ENCODE data around the gene HDAC10. TPM values are rescaled to one million over a fixed set of nuclear protein-coding genes. Genes with fewer than 3 reads are reported as not detected.

HDAC10 gene
- total RNA-seq, 4 donors from 2014 or later = 31.4 to 42.7 (median 32.5) TPM

GRCh38 chr22:50219800-50220602, 31.1 kb downstream of the HDAC10 start:
- Histone ChIP-seq H3K27ac (no peak overlapping the region), H3K4me1 (peaks cover 5 to 6% of the 10 kb centered on the region in 2 donors), H3K9me3 (no peaks in the 10 kb centered on the region), H3K4me3 (replicated peaks in 1 of 3) (no peak overlapping the region), H3K27me3 (no peaks in the 10 kb centered on the region), H3K36me3 (peaks cover 64 to 75% of the 10 kb centered on the region in 2 donors)
- intact Hi-C loops (cut with DNase I) = loop anchor here (10.0 kb wide), 1 partner anchor 295 kb away; no protein-coding TSS in a partner anchor
- no peak for DNase-seq
- TF ChIP-seq CTCF (IDR thresholded peaks at IDR 0.05) (no peak), POLR2A (IDR thresholded peaks at IDR 0.05) (no peak)
- 82 to 86% methylated on average over 11 to 14 of the region's 25 CpGs for WGBS, 2 donors

- TF ChIP-seq POLR2A (IDR thresholded peaks at IDR 0.05) (no peak), CTCF (IDR thresholded peaks at IDR 0.05) (no peak)
- Histone ChIP-seq H3K9me3 (no peaks in the 10 kb centered on the region), H3K36me3 (peaks cover 58 to 70% of the 10 kb centered on the region in 2 donors), H3K4me1 (peaks cover 5 to 6% of the 10 kb centered on the region in 2 donors), H3K27me3 (no peaks in the 10 kb centered on the region), H3K27ac (no peak overlapping the region), H3K4me3 (replicated peaks in 1 of 3) (no peak overlapping the region)
- intact Hi-C loops (cut with DNase I) = loop anchor here (10.0 kb wide), 1 partner anchor 294 kb away; no protein-coding TSS in a partner anchor
- 77 to 90% methylated on average over 15 to 19 of the region's 42 CpGs for WGBS, 2 donors
- DNase-seq = peak; percentile 95
These were observed 31.9 kb downstream of the HDAC10 start for GRCh38 chr22:50218996-50219727.

GRCh38 chr22:50218153-50218995, 32.7 kb downstream of the HDAC10 start:
- TF ChIP-seq POLR2A (IDR thresholded peaks at IDR 0.05) (no peak), CTCF (IDR thresholded peaks at IDR 0.05) (no peak)

GRCh38 chr22:50217543-50218152, 33.4 kb downstream of the HDAC10 start:
- intact Hi-C loops (cut with DNase I) = loop anchor here (10.0 kb wide), 1 partner anchor 293 kb away; no protein-coding TSS in a partner anchor
- Histone ChIP-seq H3K4me3 (replicated peaks in 1 of 3) (no peak overlapping the region), H3K36me3 (peaks cover 53 to 58% of the 10 kb centered on the region in 2 donors), H3K9me3 (no peaks in the 10 kb centered on the region), H3K4me1 (peaks cover 5 to 6% of the 10 kb centered on the region in 2 donors), H3K27ac (no peak overlapping the region), H3K27me3 (no peaks in the 10 kb centered on the region)
- TF ChIP-seq POLR2A (IDR thresholded peaks at IDR 0.05) (no peak), CTCF (IDR thresholded peaks at IDR 0.05) (no peak)
- WGBS, 2 donors = 80 to 90% methylated on average over 2 to 12 of the region's 21 CpGs
- no peak for DNase-seq

More at GRCh38 chr22:50218153-50218995, 32.7 kb downstream of the HDAC10 start:
- peaks cover 53 to 65% of the 10 kb centered on the region in 2 donors for H3K36me3 ChIP-seq
- H3K9me3 ChIP-seq = no peaks in the 10 kb centered on the region
- H3K27ac ChIP-seq = no peak overlapping the region
- H3K27me3 ChIP-seq = no peaks in the 10 kb centered on the region
- DNase-seq = no peak
- H3K4me1 ChIP-seq = peaks cover 5 to 6% of the 10 kb centered on the region in 2 donors
- 94 to 96% methylated on average over 26 to 35 of the region's 43 CpGs for WGBS, 2 donors
- no peak overlapping the region for H3K4me3 ChIP-seq (replicated peaks in 1 of 3)
- intact Hi-C loops (cut with DNase I) = loop anchor here (10.0 kb wide), 1 partner anchor 294 kb away; no protein-coding TSS in a partner anchor

Measured in thyroid gland (tissue), 4 donors.